Measurements from ENCODE around the gene NXPE4.

NXPE4 gene

GRCh38 chr11:114562166-114562916, 33.2 kb downstream of the NXPE4 start:
- Histone ChIP-seq H3K4me1 (ENCODE audit: control insufficient read depth, insufficient read depth, low read length, poor library complexity, severe bottlenecking) (no peaks in the 10 kb centered on the region), H3K27me3 (replicated peaks; ENCODE audit: control insufficient read depth, insufficient read depth, low read length, poor library complexity, severe bottlenecking) (no peaks in the 10 kb centered on the region), H3K36me3 (ENCODE audit: control insufficient read depth, insufficient read depth, low read length) (no peaks in the 10 kb centered on the region), H3K27ac (ENCODE audit: insufficient read depth, low read length, poor library complexity, severe bottlenecking) (no peak overlapping the region), H3K9me3 (ENCODE audit: control insufficient read depth, low read length) (no peaks in the 10 kb centered on the region), H3K4me3 (ENCODE audit: insufficient read depth, low read depth, low read length, poor library complexity, severe bottlenecking) (no peak overlapping the region)
- DNase-seq, result no peak

GRCh38 chr11:114559425-114560310, 35.9 kb downstream of the NXPE4 start, which contains the start of gene NXPE1:
Gene NXPE1, minus strand, starts transcription at chr11:114559881. Its CDS starts 8,680 bp downstream, at chr11:114551201.
- H3K9me3 ChIP-seq (ENCODE audit: control insufficient read depth, low read length), result no peaks in the 10 kb centered on the region
- H3K4me1 ChIP-seq (ENCODE audit: control insufficient read depth, insufficient read depth, low read length, poor library complexity, severe bottlenecking), result no peaks in the 10 kb centered on the region
- DNase-seq, result no peak
- no peaks in the 10 kb centered on the region for H3K36me3 ChIP-seq (ENCODE audit: control insufficient read depth, insufficient read depth, low read length)
- no peak within 1 kb of the TSS for H3K27ac ChIP-seq (ENCODE audit: insufficient read depth, low read length, poor library complexity, severe bottlenecking)
- H3K27me3 ChIP-seq (replicated peaks; ENCODE audit: control insufficient read depth, insufficient read depth, low read length, poor library complexity, severe bottlenecking), result no peaks in the 10 kb centered on the region
- H3K4me3 ChIP-seq (ENCODE audit: insufficient read depth, low read depth, low read length, poor library complexity, severe bottlenecking), result no peak within 1 kb of the TSS

- Histone ChIP-seq H3K4me1 (ENCODE audit: control insufficient read depth, insufficient read depth, low read length, poor library complexity, severe bottlenecking) (no peaks in the 10 kb centered on the region), H3K27me3 (replicated peaks; ENCODE audit: control insufficient read depth, insufficient read depth, low read length, poor library complexity, severe bottlenecking) (no peaks in the 10 kb centered on the region), H3K27ac (ENCODE audit: insufficient read depth, low read length, poor library complexity, severe bottlenecking) (no peak overlapping the region), H3K4me3 (ENCODE audit: insufficient read depth, low read depth, low read length, poor library complexity, severe bottlenecking) (no peak overlapping the region), H3K36me3 (ENCODE audit: control insufficient read depth, insufficient read depth, low read length) (no peaks in the 10 kb centered on the region), H3K9me3 (ENCODE audit: control insufficient read depth, low read length) (no peaks in the 10 kb centered on the region)
- no peak for DNase-seq
Measured at GRCh38 chr11:114556135-114556534, 39.5 kb downstream of the NXPE4 start.

- H3K36me3 ChIP-seq (ENCODE audit: control insufficient read depth, insufficient read depth, low read length), result no peaks in the 10 kb centered on the region
- no peaks in the 10 kb centered on the region for H3K9me3 ChIP-seq (ENCODE audit: control insufficient read depth, low read length)
- H3K4me1 ChIP-seq (ENCODE audit: control insufficient read depth, insufficient read depth, low read length, poor library complexity, severe bottlenecking), result no peaks in the 10 kb centered on the region
- no peak for DNase-seq
- no peak overlapping the region for H3K27ac ChIP-seq (ENCODE audit: insufficient read depth, low read length, poor library complexity, severe bottlenecking)
- H3K27me3 ChIP-seq (replicated peaks; ENCODE audit: control insufficient read depth, insufficient read depth, low read length, poor library complexity, severe bottlenecking), result no peaks in the 10 kb centered on the region
- H3K4me3 ChIP-seq (ENCODE audit: insufficient read depth, low read depth, low read length, poor library complexity, severe bottlenecking), result no peak overlapping the region
Measured at GRCh38 chr11:114553642-114554041, 41.9 kb downstream of the NXPE4 start.

- no peak overlapping the region for H3K27ac ChIP-seq (ENCODE audit: insufficient read depth, low read length, poor library complexity, severe bottlenecking)
- H3K36me3 ChIP-seq (ENCODE audit: control insufficient read depth, insufficient read depth, low read length), result no peaks in the 10 kb centered on the region
- H3K9me3 ChIP-seq (ENCODE audit: control insufficient read depth, low read length), result no peaks in the 10 kb centered on the region
- H3K27me3 ChIP-seq (replicated peaks; ENCODE audit: control insufficient read depth, insufficient read depth, low read length, poor library complexity, severe bottlenecking), result no peaks in the 10 kb centered on the region
- H3K4me3 ChIP-seq (ENCODE audit: insufficient read depth, low read depth, low read length, poor library complexity, severe bottlenecking), result no peak overlapping the region
- DNase-seq, result no peak
- H3K4me1 ChIP-seq (ENCODE audit: control insufficient read depth, insufficient read depth, low read length, poor library complexity, severe bottlenecking), result no peaks in the 10 kb centered on the region
Measured at GRCh38 chr11:114551060-114551459, 44.5 kb downstream of the NXPE4 start.

- H3K4me3 ChIP-seq (ENCODE audit: insufficient read depth, low read depth, low read length, poor library complexity, severe bottlenecking), result no peak overlapping the region
- H3K4me1 ChIP-seq (ENCODE audit: control insufficient read depth, insufficient read depth, low read length, poor library complexity, severe bottlenecking), result no peaks in the 10 kb centered on the region
- no peak overlapping the region for H3K27ac ChIP-seq (ENCODE audit: insufficient read depth, low read length, poor library complexity, severe bottlenecking)
- no peaks in the 10 kb centered on the region for H3K36me3 ChIP-seq (ENCODE audit: control insufficient read depth, insufficient read depth, low read length)
- H3K27me3 ChIP-seq (replicated peaks; ENCODE audit: control insufficient read depth, insufficient read depth, low read length, poor library complexity, severe bottlenecking), result no peaks in the 10 kb centered on the region
- no peaks in the 10 kb centered on the region for H3K9me3 ChIP-seq (ENCODE audit: control insufficient read depth, low read length)
- DNase-seq, result no peak
Measured at GRCh38 chr11:114525682-114526081, 69.9 kb downstream of the NXPE4 start.

GRCh38 chr11:114524122-114524521, 71.5 kb downstream of the NXPE4 start:
- Histone ChIP-seq H3K36me3 (ENCODE audit: control insufficient read depth, insufficient read depth, low read length) (no peaks in the 10 kb centered on the region), H3K4me3 (ENCODE audit: insufficient read depth, low read depth, low read length, poor library complexity, severe bottlenecking) (no peak overlapping the region)

GRCh38 chr11:114522818-114523217, 72.8 kb downstream of the NXPE4 start:
- Histone ChIP-seq H3K27ac (ENCODE audit: insufficient read depth, low read length, poor library complexity, severe bottlenecking) (no peak overlapping the region), H3K9me3 (ENCODE audit: control insufficient read depth, low read length) (no peaks in the 10 kb centered on the region), H3K4me3 (ENCODE audit: insufficient read depth, low read depth, low read length, poor library complexity, severe bottlenecking) (no peak overlapping the region), H3K27me3 (replicated peaks; ENCODE audit: control insufficient read depth, insufficient read depth, low read length, poor library complexity, severe bottlenecking) (no peaks in the 10 kb centered on the region), H3K36me3 (ENCODE audit: control insufficient read depth, insufficient read depth, low read length) (no peaks in the 10 kb centered on the region), H3K4me1 (ENCODE audit: control insufficient read depth, insufficient read depth, low read length, poor library complexity, severe bottlenecking) (no peaks in the 10 kb centered on the region)
- DNase-seq, result no peak

More at GRCh38 chr11:114524122-114524521, 71.5 kb downstream of the NXPE4 start:
- no peak overlapping the region for H3K27ac ChIP-seq (ENCODE audit: insufficient read depth, low read length, poor library complexity, severe bottlenecking)
- H3K27me3 ChIP-seq (replicated peaks; ENCODE audit: control insufficient read depth, insufficient read depth, low read length, poor library complexity, severe bottlenecking), result no peaks in the 10 kb centered on the region
- H3K9me3 ChIP-seq (ENCODE audit: control insufficient read depth, low read length), result no peaks in the 10 kb centered on the region
- DNase-seq, result no peak
- no peaks in the 10 kb centered on the region for H3K4me1 ChIP-seq (ENCODE audit: control insufficient read depth, insufficient read depth, low read length, poor library complexity, severe bottlenecking)

Data from effector memory CD4-positive, alpha-beta T cell (primary cell).